ENCODE data around the gene ARHGAP10.

Gene ARHGAP10

GRCh38 chr4:147768113-147768512 is 36.2 kb downstream of the ARHGAP10 start:
- DNase-seq (ENCODE audit: low read depth in 2 of 2): no peak

- DNase-seq (ENCODE audit: low read depth in 2 of 2): no peak
Measured at GRCh38 chr4:147769386-147769785, 37.5 kb downstream of the ARHGAP10 start.

GRCh38 chr4:147770831-147771230 is 38.9 kb downstream of the ARHGAP10 start:
- no peak for DNase-seq (ENCODE audit: low read depth in 2 of 2)

GRCh38 chr4:147772056-147772455 is 40.2 kb downstream of the ARHGAP10 start:
- no peak for DNase-seq (ENCODE audit: low read depth in 2 of 2)

GRCh38 chr4:147772459-147772969 is 40.6 kb downstream of the ARHGAP10 start:
- no peak for DNase-seq (ENCODE audit: low read depth in 2 of 2)

GRCh38 chr4:147773261-147774184 is 41.6 kb downstream of the ARHGAP10 start:
- no peak for DNase-seq (ENCODE audit: low read depth in 2 of 2)

- no peak for DNase-seq (ENCODE audit: low read depth in 2 of 2)
Measured at GRCh38 chr4:147776716-147777115, 44.8 kb downstream of the ARHGAP10 start.

- no peak for DNase-seq (ENCODE audit: low read depth in 2 of 2)
Measured at GRCh38 chr4:147777456-147778091, 45.7 kb downstream of the ARHGAP10 start.

- DNase-seq (ENCODE audit: low read depth in 2 of 2): no peak
Measured at GRCh38 chr4:147778942-147779341, 47.1 kb downstream of the ARHGAP10 start.

- DNase-seq (ENCODE audit: low read depth in 2 of 2): no peak
Measured at GRCh38 chr4:147779451-147779850, 47.6 kb downstream of the ARHGAP10 start.

- no peak for DNase-seq (ENCODE audit: low read depth in 2 of 2)
Measured at GRCh38 chr4:147780137-147780777, 48.4 kb downstream of the ARHGAP10 start.

GRCh38 chr4:147782087-147782781 is 50.3 kb downstream of the ARHGAP10 start:
- DNase-seq (ENCODE audit: low read depth in 2 of 2): no peak

- no peak for DNase-seq (ENCODE audit: low read depth in 2 of 2)
Measured at GRCh38 chr4:147785129-147785528, 53.2 kb downstream of the ARHGAP10 start.

GRCh38 chr4:147786031-147786430 is 54.1 kb downstream of the ARHGAP10 start:
- DNase-seq (ENCODE audit: low read depth in 2 of 2): no peak

- no peak for DNase-seq (ENCODE audit: low read depth in 2 of 2)
Measured at GRCh38 chr4:147786531-147786930, 54.6 kb downstream of the ARHGAP10 start.

GRCh38 chr4:147787204-147787603 is 55.3 kb downstream of the ARHGAP10 start:
- no peak for DNase-seq (ENCODE audit: low read depth in 2 of 2)

- DNase-seq (ENCODE audit: low read depth in 2 of 2): no peak
Measured at GRCh38 chr4:147788791-147789190, 56.9 kb downstream of the ARHGAP10 start.

GRCh38 chr4:147789596-147789995 is 57.7 kb downstream of the ARHGAP10 start:
- no peak for DNase-seq (ENCODE audit: low read depth in 2 of 2)

GRCh38 chr4:147790412-147790811 is 58.5 kb downstream of the ARHGAP10 start:
- DNase-seq (ENCODE audit: low read depth in 2 of 2): no peak

- no peak for DNase-seq (ENCODE audit: low read depth in 2 of 2)
Measured at GRCh38 chr4:147791341-147791740, 59.5 kb downstream of the ARHGAP10 start.

- DNase-seq (ENCODE audit: low read depth in 2 of 2): no peak
Measured at GRCh38 chr4:147791865-147792264, 60.0 kb downstream of the ARHGAP10 start.
